ENCODE data around the gene RSRC1.
A peak's percentile ranks its signal among the peaks of the same experiment; 100 is the strongest.
"Not testable (repeated sequence)": the region's sequence is repeated elsewhere in the genome, so short reads cannot be mapped to it uniquely, and the experiment has no call there.

The RSRC1 gene

DNA sequence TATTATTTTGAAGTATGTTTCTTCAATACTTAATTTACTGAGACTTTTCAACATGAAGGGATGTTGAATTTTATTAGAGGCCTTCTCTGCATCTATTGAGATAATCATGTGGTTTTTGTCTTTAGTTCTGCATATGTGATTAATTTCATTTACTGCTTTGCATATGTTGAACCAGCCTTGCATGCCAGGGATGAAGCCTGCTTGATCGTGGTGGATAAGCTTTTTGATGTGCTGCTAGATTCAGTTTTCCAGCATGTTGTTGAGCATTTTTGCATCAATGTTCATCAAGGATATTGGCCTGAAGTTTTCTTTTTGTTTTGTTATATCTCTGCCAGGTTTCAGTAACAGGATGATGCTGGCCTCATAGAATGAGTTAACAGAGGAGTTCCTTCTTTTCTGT is 134.4 kb downstream of the RSRC1 start:
- DNase-seq = no peak

DNA sequence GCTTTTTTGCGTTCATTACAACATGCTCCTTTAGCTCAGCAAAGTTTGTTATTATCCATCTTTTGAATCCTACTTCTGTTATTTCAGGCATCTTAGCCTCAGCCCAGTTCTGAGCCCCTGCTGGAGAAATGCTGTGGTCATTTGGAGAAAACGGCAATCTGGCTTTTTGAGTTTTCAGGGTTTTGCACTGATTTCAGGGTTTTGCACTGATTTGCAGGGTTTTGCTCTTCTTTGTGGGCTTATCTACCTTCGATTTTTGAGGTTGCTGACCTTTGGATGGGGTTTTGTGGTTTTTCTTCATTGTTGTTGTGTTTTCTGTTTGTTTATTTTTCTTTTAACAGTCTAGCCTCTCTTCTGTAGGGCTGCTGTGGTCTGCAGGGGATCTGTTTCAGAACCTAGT is 137.4 kb downstream of the RSRC1 start:
- DNase-seq = no peak

DNA sequence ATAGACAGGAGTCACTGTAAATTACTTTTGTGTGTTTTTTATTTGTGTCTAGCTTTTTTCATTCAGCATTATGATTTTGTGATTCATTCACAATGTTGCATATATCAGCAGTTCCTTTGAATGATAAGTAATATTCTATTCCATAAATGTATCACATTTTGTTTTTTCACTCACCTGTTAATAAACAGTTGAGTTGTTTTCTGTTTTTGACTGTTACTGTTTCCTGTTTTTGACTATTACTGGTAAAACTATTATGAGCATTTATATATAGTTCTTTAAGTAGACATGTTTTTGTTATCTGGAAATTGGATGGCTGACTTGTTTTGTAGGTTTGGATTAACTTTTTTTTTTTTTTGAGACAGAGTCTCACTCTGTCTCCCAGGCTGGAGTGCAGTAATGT is 138.4 kb downstream of the RSRC1 start:
- no peak for DNase-seq

DNA sequence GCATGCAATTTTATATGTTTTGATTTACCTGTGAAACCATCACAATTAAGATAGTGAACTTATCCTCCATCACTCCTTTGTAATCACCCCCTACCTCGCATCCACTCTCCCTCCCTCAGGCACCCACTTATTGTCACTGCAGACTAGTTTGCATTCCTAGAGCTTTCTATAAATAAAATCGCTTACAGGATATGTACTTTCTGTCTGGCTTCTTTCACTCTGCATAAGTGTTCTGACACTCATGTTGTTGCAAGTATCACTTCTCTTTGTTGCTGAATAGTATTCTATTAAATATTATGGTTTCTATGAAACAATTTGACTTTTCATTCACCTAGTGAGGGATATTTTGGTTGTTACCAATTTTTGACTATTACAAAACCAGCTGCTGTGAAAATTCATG is 139.3 kb downstream of the RSRC1 start:
- DNase-seq = no peak

DNA sequence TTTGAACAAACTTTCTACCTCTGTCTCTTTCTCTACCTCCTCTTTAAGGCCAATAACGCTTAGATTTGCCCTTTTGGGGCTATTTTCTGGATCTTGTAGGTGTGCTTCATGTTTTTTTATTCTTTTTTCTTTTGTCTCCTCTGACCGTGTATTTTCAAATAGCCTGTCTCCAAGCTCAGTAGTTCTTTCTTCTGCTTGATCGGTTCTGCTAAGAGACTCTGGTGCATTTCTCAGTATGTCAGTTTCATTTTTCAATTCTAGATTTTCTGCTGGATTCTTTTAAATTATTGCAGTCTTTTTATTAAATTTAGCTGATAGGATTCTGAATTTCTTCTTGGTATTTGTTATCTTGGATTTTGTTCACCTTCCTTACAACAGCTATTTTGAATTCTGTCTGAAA is 148.7 kb downstream of the RSRC1 start:
- no peak for DNase-seq

DNA sequence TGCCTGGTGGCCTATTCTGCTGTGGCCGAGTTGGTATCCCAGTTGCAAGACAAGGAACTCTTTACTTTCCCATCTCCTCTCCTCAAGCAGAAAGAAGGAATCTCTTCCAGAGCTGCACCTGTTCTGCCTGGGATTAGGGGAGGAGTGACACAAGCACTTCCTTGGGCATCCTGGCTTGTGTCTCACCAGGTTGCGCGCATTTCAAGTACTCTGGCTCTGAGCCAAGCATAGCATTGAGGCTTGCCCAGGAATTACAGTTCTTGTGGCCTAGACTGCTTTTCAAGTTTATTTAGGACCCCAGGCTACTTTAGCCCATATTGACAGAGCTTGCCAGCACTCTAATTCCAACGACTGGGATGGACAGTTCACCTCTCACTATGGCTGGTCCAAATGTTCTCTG is 150.5 kb downstream of the RSRC1 start:
- DNase-seq = peak; percentile 80

DNA sequence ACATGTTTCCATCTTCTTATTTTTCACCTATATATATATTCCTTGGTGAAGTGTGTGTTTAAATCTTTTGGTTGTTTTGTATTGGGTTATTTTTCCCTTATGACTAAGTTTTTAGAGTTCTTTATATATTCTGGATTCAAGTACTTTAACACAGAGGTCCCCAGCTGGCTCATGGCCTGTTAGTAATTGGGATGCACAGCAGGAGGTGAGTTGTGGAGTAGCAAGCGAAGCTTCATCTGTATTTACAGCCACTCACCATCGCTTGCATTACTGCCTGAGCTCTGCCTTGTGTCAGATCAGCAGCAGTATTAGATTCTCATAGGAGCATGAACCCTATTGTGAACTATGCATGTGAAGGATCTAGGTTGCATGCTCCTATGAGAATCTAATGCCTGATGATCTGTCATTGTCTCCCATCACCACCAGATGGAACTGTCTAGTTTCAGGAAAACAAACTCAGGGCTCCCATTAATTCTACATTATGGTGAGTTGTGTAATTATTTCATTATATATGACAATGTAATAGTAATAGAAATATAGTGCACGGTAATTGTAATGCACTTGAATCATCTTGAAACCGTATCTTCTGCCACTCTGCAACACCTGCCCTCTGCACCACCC is 151.6 kb downstream of the RSRC1 start:
- no peak for DNase-seq

DNA sequence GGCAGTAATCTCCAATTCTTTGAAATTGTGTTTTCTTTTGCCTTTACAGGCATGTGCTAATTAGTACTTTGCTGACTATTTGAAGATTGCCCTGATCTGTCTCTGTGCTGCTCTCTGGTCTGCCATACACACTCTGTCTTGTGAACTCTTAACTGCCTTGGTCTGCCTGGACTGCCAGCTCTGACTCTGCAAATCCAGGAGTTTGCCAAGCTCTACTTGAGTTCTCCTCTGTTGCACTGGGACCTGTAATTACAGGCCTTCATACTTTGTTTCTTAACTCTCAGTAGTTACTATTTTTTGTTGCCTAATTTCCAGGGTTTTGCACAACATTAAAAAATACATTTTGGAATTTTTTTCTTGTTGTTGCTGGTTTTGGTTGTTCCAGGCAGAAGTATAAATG is 155.0 kb downstream of the RSRC1 start:
- DNase-seq = no peak

DNA sequence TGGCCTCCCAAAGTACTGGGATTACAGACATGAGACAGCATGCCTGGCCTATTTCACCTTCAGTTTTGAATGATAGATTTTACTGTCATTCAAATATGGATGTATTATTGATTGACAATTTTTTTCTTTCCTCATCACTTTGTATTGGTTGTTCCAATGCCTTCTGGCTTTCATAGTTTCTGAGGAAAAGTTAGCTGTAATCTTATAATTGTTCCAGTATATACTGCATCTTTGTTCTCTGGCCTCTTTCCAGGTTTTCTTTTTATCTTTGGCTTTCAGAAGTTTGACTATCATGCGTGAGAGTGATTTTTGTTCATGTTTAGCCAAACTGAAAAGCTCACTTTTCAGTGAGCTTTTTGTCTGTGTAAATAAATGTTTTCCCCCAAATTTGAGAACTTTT is 157.1 kb downstream of the RSRC1 start:
- no peak for DNase-seq

DNA sequence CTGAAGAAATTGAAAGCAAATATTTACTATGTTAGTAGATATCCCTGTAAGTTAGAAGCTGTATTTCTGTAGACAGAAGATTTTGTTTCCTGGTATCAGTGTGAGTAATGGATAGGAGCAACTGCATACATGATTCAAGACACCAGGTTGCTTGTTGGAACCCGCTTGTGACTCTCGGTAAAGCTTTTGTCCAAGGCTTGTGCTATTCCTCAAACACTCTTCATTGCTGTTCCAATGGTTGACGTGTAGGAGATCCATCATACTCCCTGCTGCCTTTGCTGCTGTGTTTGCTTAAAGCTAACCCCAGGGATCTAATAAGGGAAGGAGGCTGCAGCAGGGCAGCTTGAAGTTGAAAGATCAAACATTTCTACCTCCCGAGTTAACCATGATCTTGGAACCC is 160.1 kb downstream of the RSRC1 start:
- no peak for DNase-seq

DNA sequence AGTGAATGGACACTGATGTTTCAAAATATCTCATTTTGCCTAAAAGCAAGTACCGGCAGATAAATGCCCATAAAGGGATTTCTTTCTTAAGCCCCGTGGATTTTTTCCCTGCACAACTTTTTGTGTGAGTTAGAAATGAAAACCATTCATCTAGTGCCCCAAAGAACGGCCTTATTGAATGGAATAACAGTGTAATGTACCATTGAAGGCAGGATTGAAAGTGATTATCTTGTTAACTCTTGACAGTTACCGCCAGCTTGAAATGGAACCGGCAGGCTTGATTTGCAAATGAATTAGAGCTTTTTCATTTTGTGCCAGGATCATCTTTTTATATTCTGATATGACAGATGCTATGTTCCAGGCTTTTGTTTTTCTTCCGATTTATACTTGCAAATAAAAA is 162.2 kb downstream of the RSRC1 start:
- no peak for DNase-seq

DNA sequence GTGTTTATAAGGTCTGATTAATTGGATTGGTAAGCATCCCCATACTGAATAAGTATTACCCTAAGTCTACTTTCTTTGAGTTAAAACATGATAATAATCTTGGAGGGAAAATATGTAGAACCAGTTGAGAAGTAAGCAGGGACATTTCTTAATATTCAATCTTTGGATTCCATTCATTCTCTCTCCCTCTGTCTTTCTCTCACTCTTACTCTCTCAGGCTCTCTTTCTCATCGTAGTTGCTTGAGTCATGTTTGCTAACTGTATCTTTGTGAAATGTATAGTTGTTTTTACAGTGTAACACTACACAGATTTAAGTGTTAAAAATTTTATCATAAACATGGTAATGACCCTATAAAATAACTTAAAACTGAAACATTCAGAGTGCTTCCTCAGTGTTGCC is 163.8 kb downstream of the RSRC1 start:
- DNase-seq = no peak

DNA sequence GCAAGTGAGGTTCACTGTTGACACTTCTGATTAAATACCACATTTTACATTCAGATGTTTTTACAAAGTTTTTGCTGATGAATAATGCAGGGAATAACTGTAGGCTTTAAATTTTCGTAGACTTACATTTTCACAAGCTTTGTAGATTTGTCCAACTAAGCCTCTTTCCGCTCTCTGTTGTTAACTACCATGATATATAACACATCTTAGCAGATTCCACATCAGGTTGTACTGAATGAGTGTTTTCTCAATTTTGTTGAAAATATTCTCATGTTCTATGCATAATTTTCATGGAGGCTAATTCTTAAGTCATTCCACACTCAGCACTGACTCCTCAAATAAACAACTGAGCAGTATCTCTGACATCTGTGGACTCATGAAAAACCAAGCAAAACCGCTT is 168.3 kb downstream of the RSRC1 start:
- DNase-seq = no peak

DNA sequence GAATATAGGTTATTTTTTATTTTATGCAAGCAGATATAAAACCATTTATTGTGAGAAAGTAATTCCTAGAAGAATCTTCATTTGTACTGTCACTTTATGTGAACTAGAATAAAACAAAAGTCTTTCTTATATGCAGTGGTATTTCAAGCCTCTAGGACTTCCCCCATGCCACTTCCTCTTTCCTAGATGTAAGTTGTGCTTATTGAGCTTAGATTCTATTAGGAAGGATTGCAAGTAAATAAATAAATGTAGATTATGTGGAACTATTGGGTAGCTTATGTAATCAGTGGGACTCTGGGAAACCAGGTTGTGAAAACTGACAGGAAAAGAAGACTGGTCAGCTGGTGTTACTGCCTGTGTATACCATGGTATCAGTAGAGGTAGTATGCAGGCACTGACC is 169.7 kb downstream of the RSRC1 start:
- no peak for DNase-seq

DNA sequence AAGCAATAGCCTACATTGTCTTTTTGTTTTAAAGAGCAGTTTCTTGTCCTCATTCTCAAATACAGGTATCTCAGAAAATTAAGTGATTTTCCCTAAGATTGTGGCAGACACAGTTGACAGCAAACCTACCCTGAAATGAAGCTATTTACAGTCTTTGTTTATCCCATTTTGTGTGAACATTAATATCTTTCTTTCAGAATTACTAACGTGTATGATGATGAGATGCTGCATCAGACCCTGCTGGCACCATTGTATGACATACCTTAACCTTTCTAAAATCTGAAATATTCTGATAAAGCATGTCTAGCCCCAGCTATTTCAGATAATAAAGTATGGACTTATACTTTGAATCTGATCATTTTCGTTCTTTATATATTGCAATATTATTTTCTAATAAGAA is 185.9 kb downstream of the RSRC1 start:
- DNase-seq = no peak

DNA sequence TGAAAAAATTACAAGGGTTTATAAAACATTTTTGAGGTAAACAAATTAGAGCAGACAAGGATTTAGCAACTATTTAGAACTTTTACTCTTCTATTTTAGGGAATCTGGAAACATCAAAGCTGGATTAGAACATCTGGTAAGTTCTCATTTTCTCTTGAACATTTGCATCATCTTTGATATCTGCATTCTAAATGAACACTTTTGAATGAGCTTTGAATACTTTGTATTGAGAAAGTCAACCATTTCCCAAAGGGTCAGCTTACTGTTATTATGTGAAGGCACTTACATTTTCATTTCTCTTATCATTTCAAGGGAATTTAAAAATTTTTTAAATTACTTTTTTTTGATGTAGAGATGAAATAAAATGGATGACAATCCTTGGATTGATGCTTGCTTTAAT is 188.1 kb downstream of the RSRC1 start:
- DNase-seq = no peak

DNA sequence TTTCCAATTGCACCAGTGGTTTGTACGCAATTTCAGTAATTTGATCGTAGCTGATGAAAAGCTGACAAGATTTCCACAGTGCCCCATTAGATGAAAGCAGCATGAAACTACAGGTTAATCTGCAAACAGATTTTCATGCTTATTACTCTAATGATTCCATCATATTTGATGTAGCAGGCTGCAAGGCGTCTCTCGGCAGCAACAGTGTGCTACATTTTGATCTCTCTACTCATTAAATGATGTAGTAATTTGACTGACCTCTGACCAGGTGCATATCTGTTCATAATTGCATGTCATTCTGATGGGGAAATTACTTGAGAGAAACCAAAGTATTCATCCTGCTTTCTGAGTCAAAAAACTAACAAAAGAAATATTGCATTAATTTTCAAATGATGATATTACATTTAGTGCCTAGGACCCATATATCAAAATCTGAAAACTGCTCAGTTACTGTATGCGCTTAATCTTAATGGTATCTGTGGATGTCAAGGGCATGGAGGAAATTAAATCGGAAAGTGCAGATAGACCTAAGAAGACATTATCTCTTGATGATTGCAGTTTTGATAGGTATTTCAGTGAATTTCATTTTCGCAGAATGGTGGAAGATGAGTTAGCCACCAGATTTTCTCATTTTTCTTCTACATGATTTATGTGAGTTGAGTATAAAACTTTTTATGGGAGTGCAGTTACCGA is 198.5 kb downstream of the RSRC1 start:
- no peak for DNase-seq

DNA sequence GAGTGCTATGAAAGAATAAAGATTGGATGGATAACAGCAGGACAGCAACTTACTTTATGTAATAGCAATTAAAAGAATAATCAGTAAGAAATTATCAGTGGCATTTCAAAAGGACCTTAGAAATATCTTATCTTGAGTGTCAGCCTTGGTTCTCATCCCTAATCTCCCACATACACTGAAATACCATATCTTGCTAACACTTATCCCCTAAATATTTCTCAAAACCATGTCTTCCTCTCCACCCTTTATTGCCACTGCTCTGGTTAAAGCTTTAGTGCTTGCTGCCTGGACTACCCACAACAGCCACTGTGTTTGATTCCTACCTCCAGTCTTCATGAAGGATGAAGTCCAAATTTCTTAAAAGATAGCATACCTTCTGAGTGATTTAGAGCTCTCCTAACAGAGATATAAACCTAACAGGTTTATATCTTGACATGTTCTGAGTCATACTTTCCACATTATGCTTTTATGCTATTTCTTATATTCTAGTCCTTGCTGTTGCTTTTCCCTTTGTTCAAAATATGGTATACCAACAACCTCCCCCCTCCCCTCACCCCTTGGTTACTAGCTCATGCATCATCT is 202.8 kb downstream of the RSRC1 start:
- DNase-seq = no peak

DNA sequence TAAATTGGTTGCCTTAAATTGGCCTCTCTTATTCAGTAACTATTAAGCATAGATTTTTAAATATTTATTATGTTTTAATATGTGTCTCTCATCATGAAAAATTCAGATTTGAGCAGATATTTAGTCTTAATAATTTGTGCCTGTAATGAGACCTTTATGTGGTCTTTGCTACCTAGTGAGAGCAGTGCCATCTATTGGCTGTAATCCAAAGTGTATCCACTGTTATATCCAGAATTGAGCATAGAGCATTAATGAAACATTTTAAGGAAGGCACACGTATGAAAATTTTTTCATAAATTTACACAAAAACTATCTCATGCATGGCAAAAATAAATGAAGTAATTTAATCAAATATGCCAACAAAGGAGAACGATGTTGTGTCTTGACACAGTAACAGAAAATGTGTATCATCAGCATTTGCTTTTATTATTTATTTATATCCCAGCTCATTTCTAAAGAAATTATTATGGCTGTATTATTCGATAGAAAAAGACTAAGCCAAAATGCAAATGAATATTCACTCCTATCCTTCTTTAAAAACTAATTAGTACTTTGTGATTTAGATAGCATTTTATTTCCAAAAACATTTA is 203.5 kb downstream of the RSRC1 start:
- DNase-seq = peak; percentile 63

DNA sequence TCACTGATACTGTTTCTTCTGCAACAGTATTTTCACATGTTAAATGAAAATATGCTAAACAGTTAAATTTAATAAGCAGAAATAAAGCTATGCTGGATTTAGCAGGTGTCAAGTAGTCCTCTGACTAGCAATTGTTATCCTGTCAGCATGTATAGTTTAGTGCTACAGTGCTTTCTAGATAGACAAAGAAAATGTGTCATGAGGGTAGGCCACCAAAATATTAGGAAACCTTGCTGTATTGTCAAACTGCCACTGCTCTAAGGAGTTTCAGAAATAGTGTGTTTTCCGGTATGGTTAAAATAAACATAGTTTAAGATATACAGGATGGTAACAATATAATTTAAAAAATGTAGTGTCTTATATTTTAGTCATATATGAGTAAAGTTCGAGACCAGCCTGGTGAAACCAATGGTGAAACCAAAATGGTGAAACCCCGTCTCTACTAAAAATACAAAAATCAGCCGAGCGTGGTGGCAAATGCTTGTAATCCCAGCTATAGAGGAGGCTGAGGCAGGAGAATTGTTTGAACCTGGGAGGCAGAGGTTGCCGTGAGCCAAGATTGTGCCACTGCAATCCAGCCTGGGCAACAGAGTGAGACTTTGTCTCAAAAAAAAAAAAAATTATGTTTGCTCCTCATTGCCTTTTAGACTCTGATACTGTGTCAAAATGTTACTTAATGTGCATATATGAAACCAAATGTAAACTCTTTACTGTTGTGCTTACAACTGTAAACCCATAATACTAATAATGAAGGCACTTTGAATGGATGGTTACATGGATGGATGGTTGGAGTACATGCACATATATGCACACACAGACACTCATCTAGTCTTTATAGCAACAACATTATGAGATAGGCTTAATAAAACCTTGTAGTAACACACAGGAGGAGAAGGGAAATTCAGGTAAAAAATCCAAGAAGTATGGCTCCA is 204.8 kb downstream of the RSRC1 start:
- no peak for DNase-seq

DNA sequence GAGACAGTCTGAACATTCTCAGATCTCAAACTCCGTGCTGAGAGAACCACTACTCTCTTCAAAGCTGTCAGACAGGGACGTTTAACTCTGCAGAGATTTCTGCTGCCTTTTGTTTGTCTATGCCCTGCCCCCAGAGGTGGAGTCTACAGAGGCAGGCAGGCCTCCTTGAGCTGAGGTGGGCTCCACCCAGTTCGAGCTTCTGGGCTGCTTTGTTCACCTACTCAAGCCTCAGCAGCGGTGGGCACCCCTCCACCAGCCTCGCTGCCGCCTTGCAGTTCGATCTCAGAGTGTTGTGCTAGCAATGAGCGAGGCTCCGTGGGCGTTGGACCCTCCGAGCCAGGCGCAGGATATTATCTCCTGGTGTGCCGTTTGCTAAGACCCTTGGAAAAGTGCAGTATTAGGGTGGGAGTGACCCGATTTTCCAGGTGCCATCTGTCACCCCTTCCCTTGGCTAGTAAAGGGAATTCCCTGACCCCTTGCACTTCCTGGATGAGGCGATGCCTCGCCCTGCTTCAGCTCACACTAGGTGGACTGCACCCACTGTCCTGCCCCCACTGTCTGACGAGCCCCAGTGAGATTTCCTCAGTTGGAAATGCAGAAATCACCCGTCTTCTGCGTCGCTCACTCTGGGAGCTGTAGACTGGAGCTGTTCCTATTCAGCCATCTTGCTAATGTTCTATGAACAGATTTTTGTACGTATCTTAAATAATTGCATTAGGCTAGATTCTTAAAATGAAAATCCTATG is 220.0 kb downstream of the RSRC1 start:
- not testable (repeated sequence) for DNase-seq

DNA sequence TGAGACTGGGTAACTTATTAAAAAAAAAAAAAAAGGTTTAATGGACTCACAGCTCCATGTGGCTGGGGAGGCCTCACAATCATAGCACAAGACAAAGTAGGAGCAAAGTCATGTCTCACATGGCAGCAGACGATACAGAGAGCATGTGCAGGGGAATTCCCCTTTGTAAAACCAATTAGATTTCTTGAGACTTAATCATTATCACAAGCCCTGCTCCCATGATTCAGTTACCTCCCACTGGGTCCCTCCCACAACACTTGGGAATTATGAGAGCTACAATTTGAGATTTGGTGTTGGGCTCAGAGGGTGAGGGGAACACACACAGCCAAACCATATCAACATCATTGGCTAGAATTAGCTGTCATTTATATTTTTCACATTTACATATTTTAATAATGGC is 221.0 kb downstream of the RSRC1 start:
- no peak for DNase-seq

DNA sequence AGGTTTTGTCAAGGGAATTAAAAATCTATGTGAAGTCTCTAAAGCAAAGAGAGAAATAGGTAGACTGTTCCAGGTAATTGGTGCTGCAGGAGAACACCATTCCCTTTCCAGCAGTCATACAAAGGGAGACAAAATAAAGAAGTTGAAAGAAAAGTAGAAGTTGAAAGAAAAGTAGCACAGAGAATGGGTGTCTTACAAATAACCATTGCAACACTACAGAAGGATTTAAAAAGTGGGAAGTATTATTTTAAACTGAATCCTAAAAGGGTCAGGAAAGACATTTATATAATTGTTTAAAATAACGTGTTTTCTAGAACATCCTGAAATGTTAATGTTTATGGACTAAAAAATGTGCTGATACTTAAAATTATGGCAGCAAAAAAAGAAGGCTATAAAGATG is 223.8 kb downstream of the RSRC1 start:
- no peak for DNase-seq
